ENCODE measurements around the gene EFTUD2.
"Not testable (repeated sequence)": the region's sequence is repeated elsewhere in the genome, so short reads cannot be mapped to it uniquely, and the experiment has no call there.

Gene EFTUD2

DNA sequence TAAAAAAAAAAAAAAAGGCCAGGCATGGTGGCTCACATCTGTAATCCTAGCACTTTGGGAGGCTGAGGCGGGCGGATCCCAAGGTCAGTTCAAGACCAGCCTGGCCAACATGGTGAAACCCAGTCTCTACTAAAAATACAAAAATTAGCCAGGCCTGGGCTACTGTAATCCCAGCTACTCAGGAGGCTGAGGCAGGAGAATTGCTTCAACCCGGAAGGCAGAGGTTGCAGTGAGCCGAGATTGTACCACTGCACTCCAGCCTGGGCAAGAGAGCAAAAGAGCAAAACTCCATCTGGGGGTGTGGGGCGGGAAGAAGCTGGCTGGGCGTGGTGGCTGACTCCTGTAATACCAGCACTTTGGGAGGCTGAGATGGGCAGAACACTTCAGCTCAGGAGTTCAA is 80.7 kb downstream of the EFTUD2 start:
- DNase-seq (ENCODE audit: low read depth); H3K27me3 ChIP-seq (replicated peaks; ENCODE audit: control insufficient read depth, insufficient read depth, low read length); H3K4me3 ChIP-seq (ENCODE audit: low read length); H3K36me3 ChIP-seq (ENCODE audit: control insufficient read depth, insufficient read depth, low read length, severe bottlenecking); H3K9ac ChIP-seq (ENCODE audit: low read length); H3K9me3 ChIP-seq (ENCODE audit: control insufficient read depth, low read length): not testable (repeated sequence)
- peaks cover 27% of the 10 kb centered on the region for H3K4me1 ChIP-seq (ENCODE audit: control insufficient read depth, insufficient read depth, low read length)

DNA sequence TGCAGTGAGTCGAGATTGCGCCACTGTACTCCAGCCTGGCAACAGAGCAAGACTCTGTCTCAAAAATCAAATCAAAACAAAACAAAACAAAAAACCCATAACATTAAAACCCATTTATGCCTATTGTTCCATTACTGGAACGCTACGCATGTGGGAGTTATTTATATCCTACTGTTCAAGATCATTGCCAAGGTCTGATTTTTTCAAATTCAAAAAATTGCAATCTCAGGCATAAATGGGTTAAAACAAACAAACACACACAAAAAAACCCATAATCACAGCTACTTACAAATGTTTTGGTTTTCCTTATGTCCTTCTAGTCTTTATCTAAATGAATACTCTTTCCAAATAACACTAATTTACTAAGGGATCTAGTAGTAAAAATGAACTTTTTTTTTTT is 87.0 kb downstream of the EFTUD2 start:
- no peaks in the 10 kb centered on the region for H3K9me3 ChIP-seq (ENCODE audit: control insufficient read depth, low read length)
- no peak overlapping the region for H3K9ac ChIP-seq (ENCODE audit: low read length)
- H3K4me1 ChIP-seq (ENCODE audit: control insufficient read depth, insufficient read depth, low read length): peaks cover 19% of the 10 kb centered on the region
- H3K27me3 ChIP-seq (replicated peaks; ENCODE audit: control insufficient read depth, insufficient read depth, low read length): no peaks in the 10 kb centered on the region
- no peak overlapping the region for H3K4me3 ChIP-seq (ENCODE audit: low read length)
- DNase-seq (ENCODE audit: low read depth): no peak
- H3K36me3 ChIP-seq (ENCODE audit: control insufficient read depth, insufficient read depth, low read length, severe bottlenecking): no peaks in the 10 kb centered on the region

DNA sequence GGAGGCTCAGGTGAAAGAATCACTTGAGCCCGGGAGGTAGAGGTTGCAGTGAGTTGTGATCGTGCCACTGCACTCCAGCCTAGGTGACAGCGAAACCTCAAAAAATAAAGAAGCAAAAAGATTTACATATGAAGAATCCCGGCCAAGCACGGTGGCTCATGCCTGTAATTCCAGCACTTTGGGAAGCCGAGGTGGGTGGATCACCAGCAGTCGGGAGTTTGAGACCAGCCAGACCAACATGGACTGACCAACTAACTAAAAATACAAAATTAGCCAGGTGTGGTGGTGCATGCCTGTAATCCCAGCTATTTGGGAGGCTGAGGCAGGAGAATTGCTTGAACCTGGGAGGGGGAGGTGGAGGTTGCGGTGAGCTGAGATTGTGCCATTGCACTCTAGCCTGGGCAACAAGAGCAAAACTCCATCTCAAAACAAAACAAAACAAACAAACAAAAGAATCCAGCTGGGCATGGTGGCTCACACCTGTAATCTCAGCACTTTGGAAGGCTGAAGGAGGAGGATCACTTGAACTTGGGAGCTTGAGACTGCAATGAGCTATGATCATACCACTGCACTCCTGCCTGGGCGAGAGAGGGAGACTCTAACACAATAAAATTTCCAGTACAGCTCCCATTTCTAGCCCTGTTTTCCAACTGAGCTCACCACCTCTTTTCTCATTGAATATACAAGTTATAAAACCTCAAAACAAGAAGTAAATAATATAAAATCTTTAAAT is 90.4 kb downstream of the EFTUD2 start:
- peaks cover 22% of the 10 kb centered on the region for H3K4me1 ChIP-seq (ENCODE audit: control insufficient read depth, insufficient read depth, low read length)
- peaks cover 11% of the 10 kb centered on the region for H3K36me3 ChIP-seq (ENCODE audit: control insufficient read depth, insufficient read depth, low read length, severe bottlenecking)
- not testable (repeated sequence) for H3K9me3 ChIP-seq (ENCODE audit: control insufficient read depth, low read length); H3K4me3 ChIP-seq (ENCODE audit: low read length); H3K27me3 ChIP-seq (replicated peaks; ENCODE audit: control insufficient read depth, insufficient read depth, low read length); DNase-seq (ENCODE audit: low read depth); H3K9ac ChIP-seq (ENCODE audit: low read length)

DNA sequence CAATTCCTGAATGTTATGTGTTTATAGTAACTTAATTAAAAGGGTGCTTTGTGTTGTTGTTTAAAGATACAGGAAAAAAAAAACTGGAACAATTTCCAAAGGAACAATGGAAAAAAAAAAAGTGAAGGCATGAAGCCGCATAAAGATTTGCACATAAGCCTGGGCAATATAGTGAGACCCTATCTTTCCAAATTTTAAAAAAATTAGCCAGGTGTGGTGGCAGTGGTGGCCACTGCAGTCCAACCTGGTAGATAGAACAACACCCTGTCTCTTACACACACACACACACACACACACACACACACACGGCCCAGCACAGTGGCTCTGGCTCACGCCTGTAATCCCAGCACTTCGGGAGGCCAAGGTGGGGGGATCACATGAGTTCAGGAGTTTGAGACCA is 91.1 kb downstream of the EFTUD2 start:
- Histone ChIP-seq H3K9me3 (ENCODE audit: control insufficient read depth, low read length) (no peaks in the 10 kb centered on the region), H3K36me3 (ENCODE audit: control insufficient read depth, insufficient read depth, low read length, severe bottlenecking) (peaks cover 11% of the 10 kb centered on the region)

DNA sequence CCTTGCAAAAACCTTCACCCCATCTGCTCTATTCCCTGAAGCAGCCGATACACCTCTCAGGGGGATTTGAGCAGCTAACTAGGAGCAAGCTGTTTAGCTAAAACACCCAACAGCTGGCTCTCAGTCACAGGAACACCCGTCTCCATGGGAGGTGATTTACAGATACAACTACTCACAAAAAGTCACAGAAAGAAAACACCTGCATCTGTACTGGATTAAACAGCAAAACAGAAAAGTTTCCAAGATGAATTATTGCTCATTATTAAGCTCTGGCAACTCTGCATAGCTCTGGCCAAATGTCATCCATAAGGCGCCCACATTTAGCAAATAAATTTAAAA is 91.5 kb downstream of the EFTUD2 start:
- peaks cover 11% of the 10 kb centered on the region for H3K36me3 ChIP-seq (ENCODE audit: control insufficient read depth, insufficient read depth, low read length, severe bottlenecking)
- H3K4me1 ChIP-seq (ENCODE audit: control insufficient read depth, insufficient read depth, low read length): peaks cover 19% of the 10 kb centered on the region

More for the DNA sequence above, 91.1 kb downstream of the EFTUD2 start:
- H3K4me3 ChIP-seq (ENCODE audit: low read length): no peak overlapping the region
- no peak for DNase-seq (ENCODE audit: low read depth)
- H3K4me1 ChIP-seq (ENCODE audit: control insufficient read depth, insufficient read depth, low read length): peaks cover 19% of the 10 kb centered on the region
- H3K27me3 ChIP-seq (replicated peaks; ENCODE audit: control insufficient read depth, insufficient read depth, low read length): no peaks in the 10 kb centered on the region
- H3K9ac ChIP-seq (ENCODE audit: low read length): no peak overlapping the region

DNA sequence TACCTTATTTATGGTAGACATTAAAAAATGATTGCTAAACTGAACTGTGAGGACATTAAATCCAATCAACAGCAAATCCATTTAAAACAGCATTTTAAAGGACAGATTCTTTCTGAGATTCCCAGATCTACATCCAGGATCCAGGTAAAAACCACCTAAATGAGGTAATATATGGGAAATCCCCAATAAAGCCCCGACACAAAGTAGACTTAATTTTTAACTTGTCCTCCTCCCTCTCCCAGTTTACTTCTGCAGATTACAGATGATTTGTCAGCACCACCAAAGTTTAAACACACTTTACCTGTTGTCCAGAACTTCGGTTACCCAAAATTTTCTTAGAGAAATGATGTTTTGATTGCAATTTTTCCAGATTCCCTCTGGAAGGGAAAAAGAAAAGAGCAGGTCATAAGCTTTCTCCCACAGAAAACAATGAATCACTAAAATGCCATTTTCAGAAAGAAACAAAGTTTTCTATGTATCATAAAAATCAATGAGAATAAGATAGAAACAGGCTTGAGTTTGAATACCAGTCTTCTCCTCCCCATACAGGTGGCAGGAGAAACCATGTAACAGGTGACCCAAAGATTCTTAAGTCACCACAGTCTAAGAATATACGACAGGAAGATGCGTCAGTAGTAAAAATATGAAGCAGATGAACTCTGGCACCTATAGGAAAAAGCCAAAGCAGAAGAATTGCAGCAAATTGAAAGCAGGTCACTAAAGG is 92.0 kb downstream of the EFTUD2 start:
- H3K4me3 ChIP-seq (ENCODE audit: low read length): no peak overlapping the region
- H3K4me1 ChIP-seq (ENCODE audit: control insufficient read depth, insufficient read depth, low read length): peaks cover 18% of the 10 kb centered on the region
- H3K9ac ChIP-seq (ENCODE audit: low read length): no peak overlapping the region
- no peak for DNase-seq (ENCODE audit: low read depth)
- H3K27me3 ChIP-seq (replicated peaks; ENCODE audit: control insufficient read depth, insufficient read depth, low read length): no peaks in the 10 kb centered on the region
- no peaks in the 10 kb centered on the region for H3K9me3 ChIP-seq (ENCODE audit: control insufficient read depth, low read length)
- peaks cover 13% of the 10 kb centered on the region for H3K36me3 ChIP-seq (ENCODE audit: control insufficient read depth, insufficient read depth, low read length, severe bottlenecking)

More for the DNA sequence above, 91.5 kb downstream of the EFTUD2 start:
- no peaks in the 10 kb centered on the region for H3K9me3 ChIP-seq (ENCODE audit: control insufficient read depth, low read length)
- H3K9ac ChIP-seq (ENCODE audit: low read length): no peak overlapping the region
- DNase-seq (ENCODE audit: low read depth): no peak
- H3K4me3 ChIP-seq (ENCODE audit: low read length): no peak overlapping the region
- no peaks in the 10 kb centered on the region for H3K27me3 ChIP-seq (replicated peaks; ENCODE audit: control insufficient read depth, insufficient read depth, low read length)

DNA sequence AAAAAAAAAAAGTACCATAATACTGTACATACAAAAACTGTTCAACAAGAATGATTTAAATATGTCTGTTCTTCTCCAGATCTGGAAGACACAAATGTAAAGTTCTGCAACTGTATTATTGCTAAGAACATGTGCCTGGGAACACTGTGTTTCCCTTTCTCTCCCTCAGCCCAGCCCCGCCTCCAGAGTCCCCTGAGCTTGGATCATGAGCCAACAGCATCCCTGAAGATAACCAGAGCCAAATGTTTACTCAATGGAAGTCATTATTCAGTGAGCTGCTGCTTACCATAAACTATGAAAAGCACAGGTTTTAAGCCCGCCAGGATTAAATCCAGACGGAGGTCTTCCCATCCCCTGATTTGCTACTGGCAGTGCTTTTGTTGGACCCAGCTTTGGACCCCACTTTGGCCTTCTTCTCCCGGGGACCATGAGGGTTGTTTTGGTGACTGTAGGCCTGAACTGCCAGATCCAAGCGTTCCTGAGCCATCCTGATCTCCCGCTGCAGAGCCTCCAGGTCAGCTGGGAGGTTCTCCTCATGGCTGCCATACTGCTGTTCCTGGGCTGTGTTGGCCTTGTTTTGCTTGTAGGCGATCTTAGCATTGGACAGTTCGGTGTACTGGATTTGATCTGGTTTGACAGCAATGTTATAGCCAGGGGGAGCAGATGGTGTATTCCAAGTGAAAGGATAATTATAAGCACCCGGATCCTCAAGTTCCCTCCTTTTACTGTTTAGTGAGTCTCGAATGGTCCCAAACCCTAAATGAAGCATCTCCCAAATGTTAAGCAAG is 94.7 kb downstream of the EFTUD2 start:
- Histone ChIP-seq H3K27me3 (replicated peaks; ENCODE audit: control insufficient read depth, insufficient read depth, low read length) (no peaks in the 10 kb centered on the region), H3K4me1 (ENCODE audit: control insufficient read depth, insufficient read depth, low read length) (peaks cover 14% of the 10 kb centered on the region), H3K4me3 (ENCODE audit: low read length) (no peak overlapping the region), H3K9ac (ENCODE audit: low read length) (no peak overlapping the region), H3K9me3 (ENCODE audit: control insufficient read depth, low read length) (no peaks in the 10 kb centered on the region), H3K36me3 (ENCODE audit: control insufficient read depth, insufficient read depth, low read length, severe bottlenecking) (peaks cover 16% of the 10 kb centered on the region)
- peak; percentile 60 for DNase-seq (ENCODE audit: low read depth)

DNA sequence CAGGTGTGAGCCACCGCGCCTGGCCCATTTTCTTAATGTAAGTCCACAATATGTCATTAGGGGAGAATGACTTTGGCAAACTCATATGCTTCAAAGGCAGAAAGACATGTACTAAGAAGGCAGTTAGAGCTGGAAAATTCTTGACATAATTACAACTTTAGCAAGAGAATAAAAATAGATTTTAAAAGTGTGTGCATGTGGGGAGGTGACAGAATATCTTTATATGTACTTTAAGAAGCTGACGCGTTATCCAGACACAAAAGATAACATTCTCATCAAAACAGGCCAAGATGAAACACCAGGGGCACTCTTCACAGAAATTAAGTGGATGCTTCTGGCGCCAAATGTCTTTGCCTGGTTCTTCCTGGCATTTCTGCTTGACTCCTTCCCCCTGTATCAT is 97.4 kb downstream of the EFTUD2 start:
- Histone ChIP-seq H3K9me3 (ENCODE audit: control insufficient read depth, low read length) (no peaks in the 10 kb centered on the region), H3K9ac (ENCODE audit: low read length) (no peak overlapping the region), H3K36me3 (ENCODE audit: control insufficient read depth, insufficient read depth, low read length, severe bottlenecking) (peaks cover 16% of the 10 kb centered on the region), H3K27me3 (replicated peaks; ENCODE audit: control insufficient read depth, insufficient read depth, low read length) (no peaks in the 10 kb centered on the region), H3K4me1 (ENCODE audit: control insufficient read depth, insufficient read depth, low read length) (peaks cover 15% of the 10 kb centered on the region), H3K4me3 (ENCODE audit: low read length) (no peak overlapping the region)
- DNase-seq (ENCODE audit: low read depth): no peak
